Caki2 (cell line): ENCODE measurements around the gene LEPROT. TPM values are rescaled to one million over a fixed set of nuclear protein-coding genes. Genes with fewer than 3 reads are reported as not detected.
"Not testable (repeated sequence)": the region's sequence is repeated elsewhere in the genome, so short reads cannot be mapped to it uniquely, and the experiment has no call there.

ENCODE experiments used
- DNase-seq: peaks from one replicate; pipeline ENCODE4 v3.0.0-alpha.2; 2015; ENCODE audit warnings: low read depth
- in situ Hi-C: cut with HindIII; loops from 2 replicates; pipeline ENCODE4 v1.10.0; 2016; ENCODE audit warnings: low sequenced_read_pairs, low pct_unique_long_range_greater_than_20kb, mixed read lengths
- total RNA-seq: library from RNA; depleted of rRNA; stranded (reverse); fragments of >200 nt; shearing (Covaris generic); gene quantifications from 2 replicates; pipeline ENCODE4 v1.2.3, GENCODE V29; 2014; ENCODE audit warnings: low replicate concordance

The LEPROT gene
- total RNA-seq, 1 experiment from 2014 or later = 65.3 TPM

DNA sequence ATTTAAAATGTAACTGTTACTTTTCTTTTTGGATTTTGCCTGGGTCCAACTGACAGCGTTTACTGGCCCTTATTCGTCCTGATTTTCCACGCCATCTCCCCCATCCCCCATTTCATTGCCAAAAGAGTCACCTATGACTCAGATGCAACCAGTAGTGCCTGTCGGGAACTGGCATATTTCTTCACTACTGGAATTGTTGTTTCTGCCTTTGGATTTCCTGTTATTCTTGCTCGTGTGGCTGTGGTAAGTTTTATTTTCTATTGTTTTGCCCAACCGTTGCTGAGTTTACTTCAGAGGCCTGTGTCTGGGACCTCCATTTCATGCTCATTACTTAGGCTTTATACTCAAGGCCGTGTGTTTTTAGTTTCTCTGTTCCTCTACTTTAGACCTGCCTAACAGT is 9.3 kb downstream of the LEPROT start:
- in situ Hi-C loops = no loop called here
- peak; percentile 86 for DNase-seq

GRCh38 chr1:65431111-65431705 is 10.7 kb downstream of the LEPROT start:
- no peak for DNase-seq
- in situ Hi-C loops = no loop called here

- in situ Hi-C loops = no loop called here
- no peak for DNase-seq
Observed at GRCh38 chr1:65432918-65433317, 12.4 kb downstream of the LEPROT start.

- DNase-seq = no peak
- in situ Hi-C loops = no loop called here
Observed at GRCh38 chr1:65434255-65434654, 13.8 kb downstream of the LEPROT start.

- in situ Hi-C loops = no loop called here
- DNase-seq = no peak
Observed at GRCh38 chr1:65434760-65435159, 14.3 kb downstream of the LEPROT start.

GRCh38 chr1:65435987-65436386 is 15.5 kb downstream of the LEPROT start:
- in situ Hi-C loops = no loop called here
- no peak for DNase-seq

GRCh38 chr1:65437616-65438015 is 17.1 kb downstream of the LEPROT start:
- DNase-seq = no peak
- in situ Hi-C loops = no loop called here

GRCh38 chr1:65440322-65440900 is 19.9 kb downstream of the LEPROT start:
- in situ Hi-C loops = no loop called here
- no peak for DNase-seq

- DNase-seq = no peak
- in situ Hi-C loops = no loop called here
Observed at GRCh38 chr1:65440915-65441314, 20.4 kb downstream of the LEPROT start.

GRCh38 chr1:65441464-65441863 is 21.0 kb downstream of the LEPROT start:
- in situ Hi-C loops = no loop called here
- DNase-seq = no peak

DNA sequence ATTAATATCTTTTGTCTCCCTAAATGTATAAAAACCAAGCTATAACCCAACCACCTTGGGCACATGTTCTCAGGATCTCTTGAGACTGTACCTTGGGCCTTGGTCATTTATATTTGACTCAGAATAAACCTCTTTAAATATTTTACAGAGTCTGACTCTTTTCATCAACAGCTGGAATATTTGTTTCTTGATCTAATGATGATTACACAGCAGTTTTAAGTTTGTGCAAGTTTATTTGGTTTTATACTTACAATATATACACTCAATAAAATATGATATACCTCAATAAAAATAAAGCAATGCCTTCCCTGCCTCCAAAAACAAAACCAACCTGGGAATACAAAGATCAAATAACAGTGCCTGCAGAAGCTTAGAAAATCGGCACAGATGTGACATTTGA is 22.0 kb downstream of the LEPROT start:
- in situ Hi-C loops = no loop called here

DNA sequence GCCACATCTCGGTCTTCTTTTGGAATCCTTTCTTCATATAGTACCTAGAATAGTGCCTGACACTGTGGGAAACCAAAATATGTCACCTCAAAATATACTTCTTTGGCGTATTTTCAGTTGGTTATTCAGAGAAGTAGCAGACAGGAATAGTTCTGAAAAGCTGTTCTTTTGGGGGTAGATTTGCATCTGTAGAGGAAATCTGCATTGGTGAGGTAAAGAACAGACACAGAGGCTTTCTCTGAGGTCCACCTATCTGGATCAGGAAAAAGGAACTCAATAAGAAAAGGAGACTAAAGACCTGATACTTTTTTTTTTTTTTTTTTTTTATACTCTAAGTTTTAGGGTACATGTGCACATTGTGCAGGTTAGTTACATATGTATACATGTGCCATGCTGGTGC is 23.2 kb downstream of the LEPROT start:
- in situ Hi-C loops = no loop called here
- DNase-seq = no peak

More for the DNA sequence above, 22.0 kb downstream of the LEPROT start:
- no peak for DNase-seq

DNA sequence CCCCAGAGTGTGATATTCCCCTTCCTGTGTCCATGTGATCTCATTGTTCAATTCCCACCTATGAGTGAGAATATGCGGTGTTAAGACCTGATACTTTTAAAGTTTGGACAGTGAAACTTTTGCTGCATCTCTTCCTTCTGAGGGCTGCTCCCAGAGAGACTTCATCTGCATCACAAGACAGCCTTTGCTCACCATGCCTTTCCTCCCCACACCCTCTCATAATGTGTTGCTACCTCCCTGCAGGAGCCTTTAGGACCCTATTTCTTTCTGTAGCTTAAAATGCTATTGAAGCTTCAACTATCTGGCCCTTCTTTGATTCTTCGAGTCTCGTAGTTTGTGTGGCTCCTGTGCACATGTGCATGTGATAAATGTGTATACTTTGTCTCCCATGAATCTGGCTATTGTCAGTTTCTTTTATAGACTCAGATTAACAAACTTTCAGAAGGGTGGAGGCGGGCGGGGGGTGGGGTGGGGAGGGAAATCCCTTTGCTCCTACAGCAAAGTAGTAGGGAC is 23.7 kb downstream of the LEPROT start:
- in situ Hi-C loops = no loop called here
- no peak for DNase-seq

GRCh38 chr1:65445837-65446236 is 25.4 kb downstream of the LEPROT start:
- in situ Hi-C loops = no loop called here
- no peak for DNase-seq

DNA sequence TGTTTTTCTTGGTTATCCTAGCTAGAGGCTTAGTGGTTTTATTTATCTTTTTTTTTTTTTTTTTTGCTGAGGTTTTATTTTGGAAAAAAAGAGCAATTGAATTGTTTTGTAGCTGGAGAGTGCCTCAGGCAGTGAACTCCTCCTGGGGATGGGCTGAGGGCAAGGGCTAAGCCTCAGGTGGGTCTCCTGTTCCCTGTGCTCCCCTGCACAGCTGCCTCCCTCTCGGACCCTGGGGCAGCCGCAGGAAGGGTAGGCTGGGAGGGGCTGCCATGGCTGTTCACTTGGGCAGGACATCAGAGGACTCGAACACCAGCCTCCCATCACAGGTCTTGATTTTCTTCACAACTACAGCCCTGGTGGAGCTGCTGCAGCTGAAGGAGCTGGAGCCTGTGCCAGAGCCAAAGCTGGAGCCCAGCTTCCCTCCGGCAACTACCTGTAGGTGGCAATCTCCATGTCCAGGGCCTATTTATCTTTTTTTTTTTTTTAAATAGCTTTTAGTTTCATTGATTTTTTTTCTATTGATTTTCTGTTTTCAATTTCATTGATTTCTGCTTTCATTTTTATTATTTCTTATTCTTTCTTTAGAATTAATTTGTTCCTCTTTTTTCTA is 28.9 kb downstream of the LEPROT start:
- in situ Hi-C loops = no loop called here
- DNase-seq = no peak

DNA sequence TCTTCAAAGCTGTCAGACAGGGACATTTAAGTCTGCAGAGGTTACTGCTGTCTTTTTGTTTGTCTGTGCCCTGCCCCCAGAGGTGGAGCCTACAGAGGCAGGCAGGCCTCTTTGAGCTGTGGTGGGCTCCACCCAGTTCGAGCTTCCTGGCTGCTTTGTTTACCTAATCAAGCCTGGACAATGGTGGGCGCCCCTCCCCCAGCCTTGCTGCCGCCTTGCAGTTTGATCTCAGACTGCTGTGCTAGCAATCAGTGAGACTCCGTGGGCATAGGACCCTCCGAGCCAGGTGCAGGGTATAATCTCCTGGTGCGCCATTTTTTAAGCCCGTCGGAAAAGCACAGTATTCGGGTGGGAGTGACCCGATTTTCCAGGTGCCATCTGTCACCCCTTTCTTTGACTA is 35.2 kb downstream of the LEPROT start:
- DNase-seq, in situ Hi-C loops: not testable (repeated sequence)

DNA sequence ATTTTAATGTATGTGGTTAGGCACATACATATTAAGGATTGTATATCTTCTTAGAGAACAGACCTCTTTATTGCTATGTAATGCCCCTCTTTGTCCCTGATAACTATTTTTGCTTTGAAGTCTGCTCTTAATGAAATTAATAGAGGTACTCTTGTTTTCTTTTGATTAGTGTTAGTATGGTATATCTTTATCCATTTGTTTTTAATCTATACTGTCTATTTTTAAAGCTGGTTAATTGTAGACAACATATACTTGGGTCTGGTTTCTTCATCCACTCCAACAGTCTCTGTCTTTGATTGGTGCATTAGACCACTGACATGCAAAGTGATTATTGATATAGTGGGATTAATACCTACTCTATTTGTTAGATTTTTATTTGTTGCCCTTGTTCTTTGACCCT is 36.0 kb downstream of the LEPROT start:
- DNase-seq = no peak
- in situ Hi-C loops = no loop called here

DNA sequence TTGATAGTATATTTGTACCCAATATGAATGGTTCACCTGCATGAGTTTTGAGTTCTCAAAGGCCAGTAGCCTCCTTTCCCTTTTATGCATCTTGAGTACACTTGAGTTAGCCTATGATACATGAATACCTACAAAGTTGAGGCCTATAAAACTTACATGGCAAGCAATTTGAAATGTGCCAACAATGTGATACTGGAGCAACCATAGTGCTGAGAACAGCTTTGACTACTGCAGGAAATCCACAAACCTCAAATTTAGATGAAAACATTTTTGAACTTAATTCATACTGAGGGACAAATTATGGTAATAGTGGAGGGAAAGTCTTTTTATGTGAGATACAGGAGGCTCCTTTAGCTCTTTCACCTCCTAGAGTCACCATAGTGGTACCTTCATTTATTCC is 37.4 kb downstream of the LEPROT start:
- in situ Hi-C loops = no loop called here
- DNase-seq = no peak

DNA sequence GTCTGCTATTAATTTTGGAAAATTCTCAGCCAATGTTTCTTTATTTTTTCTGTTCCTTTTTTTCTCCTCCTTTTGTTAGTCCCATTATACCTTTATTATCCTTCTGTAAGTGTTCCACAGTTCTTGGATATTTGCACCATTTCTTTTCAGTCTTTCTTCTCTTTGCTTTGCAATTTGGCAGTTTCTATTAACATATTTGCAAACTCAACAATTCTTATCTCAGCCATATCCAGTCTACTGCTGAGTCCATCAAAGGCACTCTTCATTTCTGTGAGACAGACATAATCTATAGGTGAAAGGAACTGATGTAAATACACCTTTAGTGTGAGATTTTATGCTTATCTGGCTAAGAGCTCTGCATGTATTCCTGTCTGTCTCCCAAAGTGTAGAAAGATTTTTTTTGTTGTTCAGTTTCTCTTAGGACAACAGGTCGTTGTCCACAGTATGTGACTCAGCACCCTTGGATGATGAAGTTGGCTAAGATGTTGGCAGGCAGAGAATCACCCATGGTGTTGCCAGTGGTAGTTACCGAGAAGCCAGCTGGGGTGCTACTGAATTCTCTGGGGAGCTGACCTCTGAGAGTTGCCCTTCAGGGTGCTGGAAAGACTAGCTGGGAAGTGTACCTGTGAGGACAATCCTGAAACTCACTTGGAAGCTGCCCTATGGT is 38.4 kb downstream of the LEPROT start:
- no peak for DNase-seq

More for the DNA sequence above, 38.4 kb downstream of the LEPROT start:
- in situ Hi-C loops = no loop called here
